ENCODE data around the gene NFASC. TPM values are rescaled to one million over a fixed set of nuclear protein-coding genes. Genes with fewer than 3 reads are reported as not detected.

The NFASC gene
- total and polyA plus RNA-seq, 2 experiments from 2014 or later = 3.9 to 11.7 TPM

DNA sequence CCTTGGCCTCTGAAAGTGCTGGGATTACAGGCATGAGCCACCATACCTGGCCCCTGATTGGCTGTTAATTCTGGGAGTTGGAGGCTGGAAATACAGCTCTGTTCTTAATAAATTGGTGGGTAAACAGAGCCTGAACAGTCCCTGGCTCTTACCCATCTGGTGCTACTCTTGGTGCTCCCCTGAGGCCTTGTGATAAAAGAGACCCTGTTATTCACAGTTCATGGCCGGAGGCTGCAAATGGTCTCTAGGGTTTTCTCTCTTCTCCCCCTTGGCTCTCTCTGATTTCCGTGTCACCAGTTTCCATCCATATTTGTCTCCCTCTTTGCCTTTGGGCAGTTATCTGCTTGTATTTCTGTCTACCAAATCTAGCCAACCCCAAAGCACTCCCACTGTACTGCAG is 17.2 kb downstream of the NFASC start:
- Histone ChIP-seq H3K9me2 (ENCODE audit: insufficient read depth) (0 out of 2 replicates have a peak, but pooled peaks cover 1% of the 10 kb centered on the region), H3K36me3 (ENCODE audit: insufficient read depth) (no peaks in the 10 kb centered on the region), H3K27ac (ENCODE audit: low read depth) (no peak overlapping the region), H2AFZ (no peak overlapping the region), H3K4me2 (no peak overlapping the region), H3K4me1 (ENCODE audit: insufficient read depth) (peaks cover 7% of the 10 kb centered on the region), H3K4me3 (no peak overlapping the region), H3K79me2 (replicated peaks; ENCODE audit: insufficient read depth) (no peaks in the 10 kb centered on the region), H3F3A (replicated peaks; ENCODE audit: low read depth) (no peaks in the 10 kb centered on the region), H3K27me3 (ENCODE audit: insufficient read depth) (no peaks in the 10 kb centered on the region), H4K20me1 (replicated peaks; ENCODE audit: insufficient read depth) (no peaks in the 10 kb centered on the region)
- TF ChIP-seq ZNF331 (CRISPR knock-in tag; IDR thresholded peaks at IDR 0.05; ENCODE audit: low read depth) = no peak
- TF ChIP-seq STAT1 (IDR thresholded peaks at IDR 0.05; ENCODE audit: unreplicated experiment) = no peak
- no peak for TF ChIP-seq JUNB (IDR thresholded peaks at IDR 0.05; ENCODE audit: unreplicated experiment)
- TF ChIP-seq CREB1 (CRISPR knock-in tag; IDR thresholded peaks at IDR 0.05; ENCODE audit: low read depth) = no peak
- TF ChIP-seq EZH2phosphoT487 (IDR thresholded peaks at IDR 0.05; ENCODE audit: unreplicated experiment) = no peak
- TF ChIP-seq, protein P1, sequence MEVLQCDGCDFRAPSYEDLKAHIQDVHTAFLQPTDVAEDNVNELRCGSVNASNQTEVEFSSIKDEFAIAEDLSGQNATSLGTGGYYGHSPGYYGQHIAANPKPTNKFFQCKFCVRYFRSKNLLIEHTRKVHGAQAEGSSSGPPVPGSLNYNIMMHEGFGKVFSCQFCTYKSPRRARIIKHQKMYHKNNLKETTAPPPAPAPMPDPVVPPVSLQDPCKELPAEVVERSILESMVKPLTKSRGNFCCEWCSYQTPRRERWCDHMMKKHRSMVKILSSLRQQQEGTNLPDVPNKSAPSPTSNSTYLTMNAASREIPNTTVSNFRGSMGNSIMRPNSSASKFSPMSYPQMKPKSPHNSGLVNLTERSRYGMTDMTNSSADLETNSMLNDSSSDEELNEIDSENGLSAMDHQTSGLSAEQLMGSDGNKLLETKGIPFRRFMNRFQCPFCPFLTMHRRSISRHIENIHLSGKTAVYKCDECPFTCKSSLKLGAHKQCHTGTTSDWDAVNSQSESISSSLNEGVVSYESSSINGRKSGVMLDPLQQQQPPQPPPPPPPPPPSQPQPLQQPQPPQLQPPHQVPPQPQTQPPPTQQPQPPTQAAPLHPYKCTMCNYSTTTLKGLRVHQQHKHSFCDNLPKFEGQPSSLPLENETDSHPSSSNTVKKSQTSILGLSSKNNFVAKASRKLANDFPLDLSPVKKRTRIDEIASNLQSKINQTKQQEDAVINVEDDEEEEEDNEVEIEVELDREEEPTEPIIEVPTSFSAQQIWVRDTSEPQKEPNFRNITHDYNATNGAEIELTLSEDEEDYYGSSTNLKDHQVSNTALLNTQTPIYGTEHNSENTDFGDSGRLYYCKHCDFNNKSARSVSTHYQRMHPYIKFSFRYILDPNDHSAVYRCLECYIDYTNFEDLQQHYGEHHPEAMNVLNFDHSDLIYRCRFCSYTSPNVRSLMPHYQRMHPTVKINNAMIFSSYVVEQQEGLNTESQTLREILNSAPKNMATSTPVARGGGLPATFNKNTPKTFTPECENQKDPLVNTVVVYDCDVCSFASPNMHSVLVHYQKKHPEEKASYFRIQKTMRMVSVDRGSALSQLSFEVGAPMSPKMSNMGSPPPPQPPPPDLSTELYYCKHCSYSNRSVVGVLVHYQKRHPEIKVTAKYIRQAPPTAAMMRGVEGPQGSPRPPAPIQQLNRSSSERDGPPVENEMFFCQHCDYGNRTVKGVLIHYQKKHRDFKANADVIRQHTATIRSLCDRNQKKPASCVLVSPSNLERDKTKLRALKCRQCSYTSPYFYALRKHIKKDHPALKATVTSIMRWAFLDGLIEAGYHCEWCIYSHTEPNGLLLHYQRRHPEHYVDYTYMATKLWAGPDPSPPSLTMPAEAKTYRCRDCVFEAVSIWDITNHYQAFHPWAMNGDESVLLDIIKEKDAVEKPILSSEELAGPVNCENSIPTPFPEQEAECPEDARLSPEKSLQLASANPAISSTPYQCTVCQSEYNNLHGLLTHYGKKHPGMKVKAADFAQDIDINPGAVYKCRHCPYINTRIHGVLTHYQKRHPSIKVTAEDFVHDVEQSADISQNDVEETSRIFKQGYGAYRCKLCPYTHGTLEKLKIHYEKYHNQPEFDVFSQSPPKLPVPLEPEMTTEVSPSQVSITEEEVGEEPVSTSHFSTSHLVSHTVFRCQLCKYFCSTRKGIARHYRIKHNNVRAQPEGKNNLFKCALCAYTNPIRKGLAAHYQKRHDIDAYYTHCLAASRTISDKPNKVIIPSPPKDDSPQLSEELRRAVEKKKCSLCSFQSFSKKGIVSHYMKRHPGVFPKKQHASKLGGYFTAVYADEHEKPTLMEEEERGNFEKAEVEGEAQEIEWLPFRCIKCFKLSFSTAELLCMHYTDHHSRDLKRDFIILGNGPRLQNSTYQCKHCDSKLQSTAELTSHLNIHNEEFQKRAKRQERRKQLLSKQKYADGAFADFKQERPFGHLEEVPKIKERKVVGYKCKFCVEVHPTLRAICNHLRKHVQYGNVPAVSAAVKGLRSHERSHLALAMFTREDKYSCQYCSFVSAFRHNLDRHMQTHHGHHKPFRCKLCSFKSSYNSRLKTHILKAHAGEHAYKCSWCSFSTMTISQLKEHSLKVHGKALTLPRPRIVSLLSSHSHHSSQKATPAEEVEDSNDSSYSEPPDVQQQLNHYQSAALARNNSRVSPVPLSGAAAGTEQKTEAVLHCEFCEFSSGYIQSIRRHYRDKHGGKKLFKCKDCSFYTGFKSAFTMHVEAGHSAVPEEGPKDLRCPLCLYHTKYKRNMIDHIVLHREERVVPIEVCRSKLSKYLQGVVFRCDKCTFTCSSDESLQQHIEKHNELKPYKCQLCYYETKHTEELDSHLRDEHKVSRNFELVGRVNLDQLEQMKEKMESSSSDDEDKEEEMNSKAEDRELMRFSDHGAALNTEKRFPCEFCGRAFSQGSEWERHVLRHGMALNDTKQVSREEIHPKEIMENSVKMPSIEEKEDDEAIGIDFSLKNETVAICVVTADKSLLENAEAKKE (CRISPR knock-in tag; IDR thresholded peaks at IDR 0.05) = no peak
- no peak for TF ChIP-seq EZH2 (IDR thresholded peaks at IDR 0.05; ENCODE audit: low read depth, unreplicated experiment)
- TF ChIP-seq, protein P2, sequence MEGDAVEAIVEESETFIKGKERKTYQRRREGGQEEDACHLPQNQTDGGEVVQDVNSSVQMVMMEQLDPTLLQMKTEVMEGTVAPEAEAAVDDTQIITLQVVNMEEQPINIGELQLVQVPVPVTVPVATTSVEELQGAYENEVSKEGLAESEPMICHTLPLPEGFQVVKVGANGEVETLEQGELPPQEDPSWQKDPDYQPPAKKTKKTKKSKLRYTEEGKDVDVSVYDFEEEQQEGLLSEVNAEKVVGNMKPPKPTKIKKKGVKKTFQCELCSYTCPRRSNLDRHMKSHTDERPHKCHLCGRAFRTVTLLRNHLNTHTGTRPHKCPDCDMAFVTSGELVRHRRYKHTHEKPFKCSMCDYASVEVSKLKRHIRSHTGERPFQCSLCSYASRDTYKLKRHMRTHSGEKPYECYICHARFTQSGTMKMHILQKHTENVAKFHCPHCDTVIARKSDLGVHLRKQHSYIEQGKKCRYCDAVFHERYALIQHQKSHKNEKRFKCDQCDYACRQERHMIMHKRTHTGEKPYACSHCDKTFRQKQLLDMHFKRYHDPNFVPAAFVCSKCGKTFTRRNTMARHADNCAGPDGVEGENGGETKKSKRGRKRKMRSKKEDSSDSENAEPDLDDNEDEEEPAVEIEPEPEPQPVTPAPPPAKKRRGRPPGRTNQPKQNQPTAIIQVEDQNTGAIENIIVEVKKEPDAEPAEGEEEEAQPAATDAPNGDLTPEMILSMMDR (conservative IDR thresholded peaks at IDR 0.05; ENCODE audit: low read depth in 2 of 2) = no peak
- no peak for TF ChIP-seq NANOG (IDR thresholded peaks at IDR 0.05; ENCODE audit: borderline replicate concordance)
- TF ChIP-seq POLR2AphosphoS5 (IDR thresholded peaks at IDR 0.05; ENCODE audit: low read depth) = no peak
- no peak for TF ChIP-seq ZNF114 (CRISPR knock-in tag; IDR thresholded peaks at IDR 0.05)
- TF ChIP-seq, protein P3, sequence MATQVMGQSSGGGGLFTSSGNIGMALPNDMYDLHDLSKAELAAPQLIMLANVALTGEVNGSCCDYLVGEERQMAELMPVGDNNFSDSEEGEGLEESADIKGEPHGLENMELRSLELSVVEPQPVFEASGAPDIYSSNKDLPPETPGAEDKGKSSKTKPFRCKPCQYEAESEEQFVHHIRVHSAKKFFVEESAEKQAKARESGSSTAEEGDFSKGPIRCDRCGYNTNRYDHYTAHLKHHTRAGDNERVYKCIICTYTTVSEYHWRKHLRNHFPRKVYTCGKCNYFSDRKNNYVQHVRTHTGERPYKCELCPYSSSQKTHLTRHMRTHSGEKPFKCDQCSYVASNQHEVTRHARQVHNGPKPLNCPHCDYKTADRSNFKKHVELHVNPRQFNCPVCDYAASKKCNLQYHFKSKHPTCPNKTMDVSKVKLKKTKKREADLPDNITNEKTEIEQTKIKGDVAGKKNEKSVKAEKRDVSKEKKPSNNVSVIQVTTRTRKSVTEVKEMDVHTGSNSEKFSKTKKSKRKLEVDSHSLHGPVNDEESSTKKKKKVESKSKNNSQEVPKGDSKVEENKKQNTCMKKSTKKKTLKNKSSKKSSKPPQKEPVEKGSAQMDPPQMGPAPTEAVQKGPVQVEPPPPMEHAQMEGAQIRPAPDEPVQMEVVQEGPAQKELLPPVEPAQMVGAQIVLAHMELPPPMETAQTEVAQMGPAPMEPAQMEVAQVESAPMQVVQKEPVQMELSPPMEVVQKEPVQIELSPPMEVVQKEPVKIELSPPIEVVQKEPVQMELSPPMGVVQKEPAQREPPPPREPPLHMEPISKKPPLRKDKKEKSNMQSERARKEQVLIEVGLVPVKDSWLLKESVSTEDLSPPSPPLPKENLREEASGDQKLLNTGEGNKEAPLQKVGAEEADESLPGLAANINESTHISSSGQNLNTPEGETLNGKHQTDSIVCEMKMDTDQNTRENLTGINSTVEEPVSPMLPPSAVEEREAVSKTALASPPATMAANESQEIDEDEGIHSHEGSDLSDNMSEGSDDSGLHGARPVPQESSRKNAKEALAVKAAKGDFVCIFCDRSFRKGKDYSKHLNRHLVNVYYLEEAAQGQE (IDR thresholded peaks at IDR 0.05; ENCODE audit: unreplicated experiment) = no peak
- TF ChIP-seq, protein P4, sequence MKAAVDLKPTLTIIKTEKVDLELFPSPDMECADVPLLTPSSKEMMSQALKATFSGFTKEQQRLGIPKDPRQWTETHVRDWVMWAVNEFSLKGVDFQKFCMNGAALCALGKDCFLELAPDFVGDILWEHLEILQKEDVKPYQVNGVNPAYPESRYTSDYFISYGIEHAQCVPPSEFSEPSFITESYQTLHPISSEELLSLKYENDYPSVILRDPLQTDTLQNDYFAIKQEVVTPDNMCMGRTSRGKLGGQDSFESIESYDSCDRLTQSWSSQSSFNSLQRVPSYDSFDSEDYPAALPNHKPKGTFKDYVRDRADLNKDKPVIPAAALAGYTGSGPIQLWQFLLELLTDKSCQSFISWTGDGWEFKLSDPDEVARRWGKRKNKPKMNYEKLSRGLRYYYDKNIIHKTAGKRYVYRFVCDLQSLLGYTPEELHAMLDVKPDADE (IDR thresholded peaks at IDR 0.05) = no peak
- ATAC-seq (no peak), DNase-seq (ENCODE audit: low spot score) (no peak)
- H3K9me3 Mint-ChIP-seq = no peaks in the 10 kb centered on the region
- H3K36me3 Mint-ChIP-seq (ENCODE audit: low read depth) = no peaks in the 10 kb centered on the region
- no peak overlapping the region for H3K27ac Mint-ChIP-seq
- H3K4me1 Mint-ChIP-seq = peaks cover 10% of the 10 kb centered on the region; the same call in 2 of the 3 replicates
- H3K4me3 Mint-ChIP-seq = no peak overlapping the region
- peaks cover 5% of the 10 kb centered on the region for H3K27me3 Mint-ChIP-seq (ENCODE audit: insufficient read depth, low read depth, poor library complexity)
